NCI-H460 (cell line): ENCODE results near the gene SLC12A1. TPM values are rescaled to one million over a fixed set of nuclear protein-coding genes. Genes with fewer than 3 reads are reported as not detected.
"Not testable (repeated sequence)": the region's sequence is repeated elsewhere in the genome, so short reads cannot be mapped to it uniquely, and the experiment has no call there.

Experiments used
- DNase-seq: peaks from one replicate; pipeline ENCODE4 v3.0.0-alpha.2; 2016; ENCODE audit warnings: low read depth; ENCODE audit errors: extremely low read depth
- total RNA-seq: library from RNA; depleted of rRNA; stranded (reverse); fragments of >200 nt; shearing (Covaris generic); gene quantifications from 2 replicates; pipeline ENCODE4 v1.2.3, GENCODE V29; 2014

SLC12A1 gene
- total RNA-seq, 1 experiment from 2014 or later = not detected

GRCh38 chr15:48300038-48300437, 93.9 kb downstream of the SLC12A1 start:
- no peak for DNase-seq

- no peak for DNase-seq
These were observed 98.3 kb downstream of the SLC12A1 start for GRCh38 chr15:48304398-48304797.

GRCh38 chr15:48306639-48307038, 100.5 kb downstream of the SLC12A1 start:
- DNase-seq = no peak

GRCh38 chr15:48307586-48307985, 101.5 kb downstream of the SLC12A1 start:
- no peak for DNase-seq

- no peak for DNase-seq
These were observed 103.6 kb downstream of the SLC12A1 start for GRCh38 chr15:48309740-48310139.

- no peak for DNase-seq
These were observed 107.1 kb downstream of the SLC12A1 start for GRCh38 chr15:48313216-48313615.

- DNase-seq = no peak
These were observed 108.9 kb downstream of the SLC12A1 start for GRCh38 chr15:48315041-48315440.

GRCh38 chr15:48317221-48317620, 111.1 kb downstream of the SLC12A1 start:
- no peak for DNase-seq

- no peak for DNase-seq
These were observed 112.0 kb downstream of the SLC12A1 start for GRCh38 chr15:48318131-48318530.

- DNase-seq = no peak
These were observed 117.2 kb downstream of the SLC12A1 start for GRCh38 chr15:48323294-48323693.

- DNase-seq = no peak
These were observed 118.8 kb downstream of the SLC12A1 start for GRCh38 chr15:48324949-48325348.

GRCh38 chr15:48325400-48325799, 119.3 kb downstream of the SLC12A1 start:
- no peak for DNase-seq

- not testable (repeated sequence) for DNase-seq
These were observed 120.1 kb downstream of the SLC12A1 start for GRCh38 chr15:48326180-48326579.

GRCh38 chr15:48330105-48330785, 124.1 kb downstream of the SLC12A1 start:
- DNase-seq = no peak

GRCh38 chr15:48330855-48331795, 125.0 kb downstream of the SLC12A1 start, which contains the start of gene DUT:
DUT (plus strand) TSS chr15:48331429; CDS start chr15:48331516, 87 bp downstream.
- peak; percentile 75 for DNase-seq

- peak; percentile 39 for DNase-seq
These were observed 125.9 kb downstream of the SLC12A1 start for GRCh38 chr15:48331796-48332641.

GRCh38 chr15:48332642-48333034, 126.5 kb downstream of the SLC12A1 start:
- no peak for DNase-seq

- DNase-seq = no peak
These were observed 127.4 kb downstream of the SLC12A1 start for GRCh38 chr15:48333540-48333939.

- no peak for DNase-seq
These were observed 128.2 kb downstream of the SLC12A1 start for GRCh38 chr15:48334260-48334659.

GRCh38 chr15:48336940-48337339, 130.8 kb downstream of the SLC12A1 start:
- no peak for DNase-seq

- no peak for DNase-seq
These were observed 131.5 kb downstream of the SLC12A1 start for GRCh38 chr15:48337607-48338006.
